ENCODE results near the gene FAM83C. TPM values are rescaled to one million over a fixed set of nuclear protein-coding genes. Genes with fewer than 3 reads are reported as not detected.

Gene FAM83C
- total RNA-seq, 1 experiment from 2014 or later: not detected

DNA sequence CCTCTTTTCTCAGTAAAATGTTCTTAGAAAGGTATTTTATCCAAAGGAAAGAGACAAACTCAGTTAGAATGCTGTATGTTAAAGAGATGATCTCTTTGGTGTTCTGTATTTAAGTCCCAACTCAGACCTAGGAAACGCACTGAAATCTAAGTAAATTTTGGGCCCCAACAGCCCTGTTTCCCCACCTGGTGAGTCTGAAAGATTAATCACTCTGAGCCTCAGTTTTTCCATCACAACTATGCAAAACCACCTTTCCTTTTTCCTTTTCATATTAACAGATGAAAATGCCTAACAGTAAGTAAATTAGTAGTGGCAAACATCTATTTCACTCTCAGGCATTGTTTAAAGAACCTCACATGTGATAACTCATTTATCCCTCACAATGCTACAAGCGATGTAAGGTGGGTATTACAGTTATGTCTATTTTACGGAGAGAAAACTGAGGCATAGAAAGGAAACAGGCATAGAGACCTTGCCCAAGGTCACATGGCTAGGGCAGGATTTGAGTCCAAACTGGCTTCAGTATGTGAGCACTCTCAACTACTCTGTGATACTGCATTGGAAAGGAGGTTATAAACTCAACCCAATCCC lies 36.0 kb upstream of the FAM83C start (continued):
- TF ChIP-seq TCF7L2 (IDR thresholded peaks at IDR 0.05; ENCODE audit: borderline replicate concordance, extremely low read depth, insufficient read depth, insufficient read length) (no peak), SIN3A (IDR thresholded peaks at IDR 0.05; ENCODE audit: low read depth) (no peak), POLR2AphosphoS5 (IDR thresholded peaks at IDR 0.05; ENCODE audit: low read depth, low read length) (no peak)

DNA sequence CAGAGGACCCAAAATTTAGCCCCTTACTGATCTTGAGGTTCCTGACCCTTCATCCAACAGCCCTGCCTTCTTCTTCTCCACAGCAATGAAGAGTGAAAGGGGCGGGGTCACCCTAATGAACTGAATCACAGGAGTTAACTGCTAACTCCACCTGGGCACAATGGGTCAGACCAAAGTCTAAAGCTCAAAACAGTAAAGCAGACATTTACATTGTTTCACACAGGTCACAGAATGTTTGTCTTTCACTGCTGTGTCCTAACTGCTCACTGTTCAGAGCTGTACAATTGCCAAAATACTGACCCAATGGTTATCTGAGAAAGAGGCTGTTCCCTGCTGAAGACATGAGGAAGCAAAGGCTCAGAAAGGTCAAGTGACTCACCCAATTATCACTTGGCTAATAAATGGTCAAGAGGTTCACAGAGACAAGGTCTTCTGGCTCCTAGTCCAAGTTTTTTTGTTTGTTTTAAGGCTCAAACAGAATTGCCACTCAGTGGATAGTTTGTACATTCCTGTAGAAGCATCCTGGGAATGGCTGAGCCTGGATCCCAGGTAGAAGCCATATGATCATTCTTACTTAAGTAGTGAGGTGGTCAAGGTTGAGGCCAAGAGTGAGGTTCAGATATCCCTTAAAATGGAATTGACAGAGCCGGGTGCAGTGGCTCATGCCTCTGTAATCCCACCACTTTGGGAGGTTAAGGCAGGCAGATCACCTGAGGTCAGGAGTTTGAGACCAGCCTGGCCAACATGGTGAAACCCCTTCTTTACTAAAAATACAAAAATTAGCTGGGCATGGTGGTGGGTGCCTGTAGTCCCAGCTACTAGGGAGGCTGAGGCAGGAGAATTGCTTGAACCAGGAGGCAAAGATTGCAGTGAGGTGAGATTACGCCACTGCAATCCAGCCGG lies 35.1 kb upstream of the FAM83C start:
- DNase-seq (ENCODE audit: low read depth, low spot score): no peak
- no peak overlapping the region for H2AFZ ChIP-seq (ENCODE audit: low read depth, low read length, poor library complexity, severe bottlenecking)
- H3K79me2 ChIP-seq (ENCODE audit: insufficient read depth, low read length): no peaks in the 10 kb centered on the region
- peak overlapping the region; percentile 64 for H3K4me2 ChIP-seq (ENCODE audit: low read length)
- H3K4me1 ChIP-seq (ENCODE audit: control insufficient read depth in 1 of 2, insufficient read depth in 2 of 2, low read length in 2 of 2): peaks cover 47 to 68% of the 10 kb centered on the region in 2 experiments
- BruUV-seq (replicated peaks): no TSS peak
- ChIA-PET CTCF (interaction anchor here (1.5 kb wide), 1 partner anchor 22 kb away, joined by 3 read pairs; no protein-coding TSS in a partner anchor), RAD21 (ENCODE audit: low non-redundant PET in 1 of 2, low total read pairs in 2 of 2, uncharacterized antibody in 2 of 2, unreplicated experiment in 2 of 2) (interaction anchor here in 1 of 2 experiments (4.3 kb wide), 1 partner anchor 22 kb away, joined by 26 read pairs; no protein-coding TSS in a partner anchor), POLR2A (no interaction called here)
- peak; percentile 66 for ATAC-seq
- H3K9ac ChIP-seq (ENCODE audit: low read length): peak overlapping the region; percentile 38
- intact Hi-C loops (cut with micrococcal nuclease): no loop called here
- H3K27me3 ChIP-seq (ENCODE audit: insufficient read depth, low read length): no peaks in the 10 kb centered on the region
- no peaks in the 10 kb centered on the region for H3K9me3 ChIP-seq (ENCODE audit: control insufficient read depth in 1 of 2, insufficient read depth in 1 of 2, low read depth in 1 of 2, low read length in 2 of 2)
- no peaks in the 10 kb centered on the region for H4K20me1 ChIP-seq (ENCODE audit: insufficient read depth)
- peak overlapping the region; percentile 63 for H3K27ac ChIP-seq (ENCODE audit: low read depth, low read length)
- H3K36me3 ChIP-seq (ENCODE audit: control insufficient read depth in 1 of 2, insufficient read depth in 2 of 2, low read length in 2 of 2): no peaks in the 10 kb centered on the region
- no peaks in the 10 kb centered on the region for H3K9me2 ChIP-seq (ENCODE audit: insufficient read depth)
- peak overlapping the region in 1 of 2 experiments; percentile 17; a peak in 2 of 4 replicates for H3K4me3 ChIP-seq (replicated peaks in 1 of 2; ENCODE audit: low read depth in 1 of 2, low read length in 2 of 2)
- TF ChIP-seq EGR1 (IDR thresholded peaks at IDR 0.05; ENCODE audit: low read depth): no peak
- TF ChIP-seq, protein P1, sequence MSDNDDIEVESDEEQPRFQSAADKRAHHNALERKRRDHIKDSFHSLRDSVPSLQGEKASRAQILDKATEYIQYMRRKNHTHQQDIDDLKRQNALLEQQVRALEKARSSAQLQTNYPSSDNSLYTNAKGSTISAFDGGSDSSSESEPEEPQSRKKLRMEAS (IDR thresholded peaks at IDR 0.05): 0 out of 2 replicates have a peak, but pooled peaks have one; percentile 37
- peak; percentile 75 for TF ChIP-seq JUND (IDR thresholded peaks at IDR 0.05)
- TF ChIP-seq, protein P2, sequence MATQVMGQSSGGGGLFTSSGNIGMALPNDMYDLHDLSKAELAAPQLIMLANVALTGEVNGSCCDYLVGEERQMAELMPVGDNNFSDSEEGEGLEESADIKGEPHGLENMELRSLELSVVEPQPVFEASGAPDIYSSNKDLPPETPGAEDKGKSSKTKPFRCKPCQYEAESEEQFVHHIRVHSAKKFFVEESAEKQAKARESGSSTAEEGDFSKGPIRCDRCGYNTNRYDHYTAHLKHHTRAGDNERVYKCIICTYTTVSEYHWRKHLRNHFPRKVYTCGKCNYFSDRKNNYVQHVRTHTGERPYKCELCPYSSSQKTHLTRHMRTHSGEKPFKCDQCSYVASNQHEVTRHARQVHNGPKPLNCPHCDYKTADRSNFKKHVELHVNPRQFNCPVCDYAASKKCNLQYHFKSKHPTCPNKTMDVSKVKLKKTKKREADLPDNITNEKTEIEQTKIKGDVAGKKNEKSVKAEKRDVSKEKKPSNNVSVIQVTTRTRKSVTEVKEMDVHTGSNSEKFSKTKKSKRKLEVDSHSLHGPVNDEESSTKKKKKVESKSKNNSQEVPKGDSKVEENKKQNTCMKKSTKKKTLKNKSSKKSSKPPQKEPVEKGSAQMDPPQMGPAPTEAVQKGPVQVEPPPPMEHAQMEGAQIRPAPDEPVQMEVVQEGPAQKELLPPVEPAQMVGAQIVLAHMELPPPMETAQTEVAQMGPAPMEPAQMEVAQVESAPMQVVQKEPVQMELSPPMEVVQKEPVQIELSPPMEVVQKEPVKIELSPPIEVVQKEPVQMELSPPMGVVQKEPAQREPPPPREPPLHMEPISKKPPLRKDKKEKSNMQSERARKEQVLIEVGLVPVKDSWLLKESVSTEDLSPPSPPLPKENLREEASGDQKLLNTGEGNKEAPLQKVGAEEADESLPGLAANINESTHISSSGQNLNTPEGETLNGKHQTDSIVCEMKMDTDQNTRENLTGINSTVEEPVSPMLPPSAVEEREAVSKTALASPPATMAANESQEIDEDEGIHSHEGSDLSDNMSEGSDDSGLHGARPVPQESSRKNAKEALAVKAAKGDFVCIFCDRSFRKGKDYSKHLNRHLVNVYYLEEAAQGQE (IDR thresholded peaks at IDR 0.05; ENCODE audit: low read depth): no peak
- no peak for TF ChIP-seq SIN3A (IDR thresholded peaks at IDR 0.05; ENCODE audit: low read depth)
- peak; percentile 39; the same call in 1 of the 2 replicates for TF ChIP-seq CEBPB (IDR thresholded peaks at IDR 0.05; ENCODE audit: low read depth)
- no peak for TF ChIP-seq ELF1 (IDR thresholded peaks at IDR 0.05; ENCODE audit: borderline replicate concordance, low read depth)
- no peak for TF ChIP-seq ATF3 (IDR thresholded peaks at IDR 0.05)
- peak; percentile 53; the same call in 1 of the 2 replicates for TF ChIP-seq CBX3 (IDR thresholded peaks at IDR 0.05; ENCODE audit: low read depth)
- TF ChIP-seq EZH2 (IDR thresholded peaks at IDR 0.05): no peak
- TF ChIP-seq FOSL1 (IDR thresholded peaks at IDR 0.05; ENCODE audit: low read depth): peak; percentile 68
- TF ChIP-seq RAD21 (IDR thresholded peaks at IDR 0.05; ENCODE audit: low read depth): no peak
- TF ChIP-seq, protein P3, sequence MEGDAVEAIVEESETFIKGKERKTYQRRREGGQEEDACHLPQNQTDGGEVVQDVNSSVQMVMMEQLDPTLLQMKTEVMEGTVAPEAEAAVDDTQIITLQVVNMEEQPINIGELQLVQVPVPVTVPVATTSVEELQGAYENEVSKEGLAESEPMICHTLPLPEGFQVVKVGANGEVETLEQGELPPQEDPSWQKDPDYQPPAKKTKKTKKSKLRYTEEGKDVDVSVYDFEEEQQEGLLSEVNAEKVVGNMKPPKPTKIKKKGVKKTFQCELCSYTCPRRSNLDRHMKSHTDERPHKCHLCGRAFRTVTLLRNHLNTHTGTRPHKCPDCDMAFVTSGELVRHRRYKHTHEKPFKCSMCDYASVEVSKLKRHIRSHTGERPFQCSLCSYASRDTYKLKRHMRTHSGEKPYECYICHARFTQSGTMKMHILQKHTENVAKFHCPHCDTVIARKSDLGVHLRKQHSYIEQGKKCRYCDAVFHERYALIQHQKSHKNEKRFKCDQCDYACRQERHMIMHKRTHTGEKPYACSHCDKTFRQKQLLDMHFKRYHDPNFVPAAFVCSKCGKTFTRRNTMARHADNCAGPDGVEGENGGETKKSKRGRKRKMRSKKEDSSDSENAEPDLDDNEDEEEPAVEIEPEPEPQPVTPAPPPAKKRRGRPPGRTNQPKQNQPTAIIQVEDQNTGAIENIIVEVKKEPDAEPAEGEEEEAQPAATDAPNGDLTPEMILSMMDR (IDR thresholded peaks at IDR 0.05 in 2 of 3, conservative IDR thresholded peaks at IDR 0.05 in 1 of 3; ENCODE audit: borderline replicate concordance in 1 of 3, insufficient read depth in 1 of 3, low read depth in 2 of 3, low read length in 2 of 3): no peak
- no peak for TF ChIP-seq TCF7L2 (IDR thresholded peaks at IDR 0.05; ENCODE audit: borderline replicate concordance, extremely low read depth, insufficient read depth, insufficient read length)
- TF ChIP-seq ZNF274 (IDR thresholded peaks at IDR 0.05; ENCODE audit: low read depth, low read length): no peak
- no peak for TF ChIP-seq POLR2A (IDR thresholded peaks at IDR 0.05; ENCODE audit: borderline replicate concordance, extremely low read depth, insufficient read depth, insufficient read length)
- peak; percentile 25; the same call in 1 of the 2 replicates for TF ChIP-seq POLR2AphosphoS5 (IDR thresholded peaks at IDR 0.05; ENCODE audit: low read depth, low read length)
- TF ChIP-seq ZFX (IDR thresholded peaks at IDR 0.05): no peak
